GM21723 (cell line): ENCODE data around the gene IGFBP5.
A peak's percentile ranks its signal among the peaks of the same experiment; 100 is the strongest.

Source experiments
- ATAC-seq: cut with Tn5 transposase; IDR thresholded peaks from one replicate; pipeline ENCODE4 v1.9.1; 2021; ENCODE audit warnings: mild to moderate bottlenecking, moderate library complexity; ENCODE audit not compliant: unreplicated experiment

The IGFBP5 gene

DNA sequence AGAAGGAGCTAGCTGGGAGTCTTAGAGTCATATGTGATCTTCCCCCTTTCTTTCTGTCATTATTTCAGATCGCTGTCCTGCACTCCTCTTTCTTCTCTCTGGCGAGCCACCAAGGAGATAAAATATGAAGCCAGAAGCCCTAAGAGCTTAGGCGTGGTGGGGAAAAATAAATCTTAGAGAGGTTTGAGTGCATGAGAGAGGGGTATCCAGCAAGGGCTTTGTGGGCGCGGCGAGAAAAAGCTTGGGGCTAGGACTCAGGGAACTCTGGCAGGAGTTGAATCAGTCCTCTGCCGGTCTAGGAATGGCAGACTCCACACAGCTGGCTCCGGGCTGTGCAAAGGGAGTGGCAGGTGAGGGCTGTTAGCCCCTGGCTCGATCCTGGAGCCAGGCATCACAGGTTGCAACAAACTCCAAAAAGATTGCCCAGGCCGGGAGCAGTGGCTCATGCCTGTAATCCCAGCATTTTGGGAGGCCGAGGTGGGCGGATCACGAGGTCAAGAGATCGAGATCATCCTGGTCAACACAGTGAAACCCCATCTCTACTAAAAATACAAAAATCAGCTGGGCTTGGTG is 20.1 kb upstream of the IGFBP5 start:
- no peak for ATAC-seq

DNA sequence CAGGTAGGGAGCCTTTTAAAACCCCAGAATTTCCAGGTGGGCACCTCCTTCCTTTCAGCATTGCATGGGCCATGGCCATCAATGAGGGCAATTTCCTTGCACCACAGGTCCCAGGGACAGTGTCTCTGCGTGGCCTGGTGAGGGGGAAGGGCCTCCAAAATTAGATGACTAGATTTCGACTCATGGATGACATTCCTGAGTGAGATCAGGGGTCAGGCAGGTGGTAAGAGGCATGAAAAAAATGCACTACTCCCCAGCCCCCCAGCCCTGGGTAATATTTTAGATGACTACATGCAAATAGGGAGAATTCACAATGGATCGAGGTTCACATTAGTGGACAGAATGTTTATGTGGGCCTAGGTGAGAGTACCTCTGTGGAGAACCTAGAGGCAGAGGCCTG is 19.0 kb upstream of the IGFBP5 start:
- ATAC-seq, result no peak

DNA sequence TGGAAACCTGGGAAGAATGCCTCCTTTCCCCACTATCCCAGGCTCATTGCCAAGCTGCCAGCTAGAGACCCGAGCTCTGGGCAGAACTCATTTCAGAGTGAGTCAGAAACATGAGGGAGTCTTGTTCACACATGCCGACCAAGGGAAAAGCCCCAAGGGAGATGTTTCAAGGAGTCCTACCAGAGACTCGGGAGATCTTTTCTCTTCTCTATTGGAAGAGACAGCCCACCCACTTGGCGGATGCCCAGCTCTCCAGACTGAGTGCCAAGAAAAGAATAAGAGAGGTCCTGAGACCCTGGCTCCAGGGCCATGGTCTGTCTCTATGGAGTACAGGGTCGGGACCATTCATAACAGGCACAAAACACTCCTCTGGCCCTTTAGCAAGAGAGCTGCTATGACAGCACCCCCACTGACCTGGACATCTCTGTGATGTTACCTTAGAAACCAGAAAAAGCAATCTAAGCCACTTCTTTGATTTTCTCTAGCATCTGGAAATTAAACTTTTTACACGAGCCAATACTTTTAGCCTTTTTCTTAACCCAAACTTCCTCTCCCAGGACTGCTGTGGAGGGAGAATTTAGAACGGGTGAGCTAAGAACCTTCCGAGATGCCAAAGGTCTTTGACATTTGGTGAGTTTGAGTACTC is 18.5 kb upstream of the IGFBP5 start:
- ATAC-seq, result no peak

DNA sequence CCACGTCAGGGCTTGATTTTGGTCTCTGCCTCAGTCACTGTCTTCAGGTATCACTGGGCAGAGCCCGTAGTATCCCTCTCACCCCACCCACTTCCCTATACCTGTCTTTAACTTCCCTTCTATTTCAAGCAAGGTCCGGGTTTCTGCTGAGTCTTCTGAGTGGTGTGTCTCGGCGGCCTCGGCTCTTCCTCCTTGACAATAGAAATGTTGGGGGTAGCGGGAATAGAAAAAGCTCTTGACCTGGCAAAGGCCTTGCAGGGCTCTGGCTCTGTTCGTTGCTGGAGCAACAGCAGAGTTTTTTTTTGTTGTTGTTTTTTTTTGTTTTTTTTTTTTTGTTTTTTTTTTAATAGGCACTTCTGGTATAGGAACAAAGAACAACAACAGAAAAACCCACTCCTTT is 16.0 kb upstream of the IGFBP5 start:
- ATAC-seq, result no peak

DNA sequence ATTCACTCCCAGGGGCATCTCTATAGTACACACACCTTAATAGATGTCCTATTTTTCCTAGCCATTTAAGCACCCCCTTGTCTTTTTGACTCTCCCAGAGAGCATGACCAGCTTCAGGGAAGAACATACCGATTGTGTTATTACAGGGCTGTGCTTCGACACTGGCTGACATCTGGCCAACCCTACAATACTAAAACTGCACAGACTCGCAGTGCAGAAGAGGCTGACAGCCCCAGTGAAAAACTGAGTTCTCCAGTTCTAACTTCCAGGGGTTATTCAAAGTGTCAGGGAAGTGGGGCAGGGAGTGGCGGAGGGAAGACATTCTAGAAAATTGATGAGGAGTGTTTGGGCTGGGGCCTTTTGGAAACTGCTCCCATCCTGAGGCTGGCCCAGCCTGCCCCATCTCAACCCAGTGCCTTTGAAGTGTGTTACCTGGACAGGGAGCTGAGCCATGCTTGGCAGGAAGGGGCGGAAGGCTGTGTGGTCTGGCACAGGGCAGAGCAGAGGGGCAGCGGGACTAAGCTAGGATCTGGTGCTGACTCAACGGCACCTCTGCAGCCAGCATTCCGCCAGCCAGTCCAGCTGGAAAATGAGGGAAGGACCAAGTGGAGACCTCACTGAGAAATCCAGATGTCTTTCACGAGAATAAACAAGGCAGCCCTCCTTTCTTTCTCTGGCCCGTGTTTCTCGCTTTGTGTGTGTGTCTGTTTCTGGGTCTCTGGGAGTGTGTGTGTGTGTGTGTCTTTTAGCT is 15.4 kb upstream of the IGFBP5 start:
- ATAC-seq, result no peak

DNA sequence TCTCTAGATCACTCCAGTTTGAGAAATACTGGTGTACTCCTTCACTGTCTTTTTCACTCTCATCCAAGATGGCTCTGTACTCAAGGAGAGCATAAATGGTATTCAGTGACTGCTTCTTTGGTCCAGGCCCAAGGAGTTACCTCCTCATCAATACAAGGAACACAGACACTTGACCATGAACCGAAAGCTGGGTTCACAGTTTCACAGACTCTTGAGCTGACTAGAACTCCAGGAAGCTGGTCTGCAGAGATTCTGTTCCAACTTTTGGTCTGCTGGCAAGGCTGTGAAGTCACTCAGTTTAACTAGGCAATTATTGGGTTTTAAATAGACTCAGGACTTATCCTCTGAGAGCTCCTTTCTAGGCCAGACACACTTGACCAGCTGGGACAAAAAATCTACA is 7.4 kb upstream of the IGFBP5 start:
- no peak for ATAC-seq

DNA sequence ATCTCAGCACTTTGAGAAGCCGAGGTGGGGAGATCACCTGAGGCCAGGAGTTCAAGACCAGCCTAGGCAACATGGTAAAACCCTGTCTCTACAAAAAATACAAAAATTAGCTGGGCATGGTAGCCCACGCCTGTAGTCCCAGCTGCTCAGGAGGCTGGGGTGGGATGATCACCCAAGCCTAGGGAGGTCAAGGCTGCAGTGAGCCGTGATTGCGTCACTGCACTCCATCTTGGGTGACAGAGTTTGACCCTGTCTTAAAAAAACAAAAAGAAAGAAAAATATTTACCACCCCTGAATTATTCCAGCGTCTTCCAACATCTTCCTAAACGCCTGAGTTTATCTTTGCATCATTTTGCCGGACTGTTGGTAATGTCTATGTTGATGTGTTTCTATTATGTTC is 6.2 kb upstream of the IGFBP5 start:
- ATAC-seq, result no peak

DNA sequence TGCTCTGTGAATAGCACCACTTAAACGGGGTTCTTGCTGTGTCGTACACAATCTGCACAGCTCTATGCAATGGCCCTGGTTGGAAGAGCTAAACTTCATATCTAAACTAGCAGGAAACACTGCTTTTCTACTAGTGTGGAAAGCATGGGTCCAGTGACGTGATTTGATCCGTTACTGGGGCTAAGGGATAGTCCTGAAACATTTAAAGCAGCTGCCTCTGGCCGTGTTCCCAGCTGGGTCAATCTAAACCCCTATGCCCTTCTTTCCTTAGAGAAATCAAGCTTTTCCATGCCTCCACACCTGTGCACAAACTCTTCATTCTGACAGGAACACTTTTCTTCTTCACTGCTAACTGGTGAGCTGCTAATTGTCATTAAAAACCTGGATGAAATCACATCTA is 5.4 kb upstream of the IGFBP5 start:
- no peak for ATAC-seq

DNA sequence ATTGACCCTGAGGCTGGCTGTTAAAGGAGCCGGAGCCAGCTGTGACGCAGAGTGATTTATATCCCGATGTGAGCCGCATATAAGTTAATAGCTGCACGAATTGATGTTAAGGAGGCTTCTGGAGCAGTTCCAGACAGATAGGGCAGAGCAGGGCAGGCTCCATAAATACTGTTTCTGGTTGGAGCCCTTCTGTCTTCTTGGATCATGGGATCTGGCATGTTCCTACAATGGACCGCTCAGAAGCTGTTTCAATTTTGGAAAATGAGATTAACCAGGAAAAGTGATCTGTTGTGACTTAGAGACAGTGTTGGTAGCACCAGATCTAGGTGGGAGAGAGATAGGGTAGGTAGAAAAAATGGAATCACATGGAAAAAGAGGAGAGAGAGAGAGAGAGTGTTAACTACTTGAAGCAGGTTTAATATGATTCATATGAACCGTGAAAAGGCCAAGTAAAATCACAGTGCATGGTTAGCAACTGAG is 4.8 kb upstream of the IGFBP5 start:
- ATAC-seq, result no peak

DNA sequence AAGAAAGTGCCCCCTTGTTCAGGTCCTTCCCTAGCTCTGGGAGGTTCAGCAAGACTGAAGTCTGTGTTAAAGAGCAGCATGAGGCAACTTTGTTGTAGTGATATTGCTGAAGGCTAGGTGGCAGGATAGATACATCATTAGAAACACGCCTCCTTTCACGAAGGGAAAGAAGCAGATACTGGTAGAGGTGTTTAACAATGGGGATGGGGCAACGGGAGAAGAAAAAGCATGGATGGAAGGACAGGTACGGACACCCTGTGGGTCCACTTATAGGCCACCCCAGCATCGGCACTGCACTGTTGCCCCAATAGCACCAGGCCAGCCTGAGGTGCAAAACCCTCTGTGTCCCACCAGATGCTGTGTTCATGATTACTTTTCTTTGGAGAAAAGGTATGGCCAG is 3.5 kb upstream of the IGFBP5 start:
- ATAC-seq, result no peak

DNA sequence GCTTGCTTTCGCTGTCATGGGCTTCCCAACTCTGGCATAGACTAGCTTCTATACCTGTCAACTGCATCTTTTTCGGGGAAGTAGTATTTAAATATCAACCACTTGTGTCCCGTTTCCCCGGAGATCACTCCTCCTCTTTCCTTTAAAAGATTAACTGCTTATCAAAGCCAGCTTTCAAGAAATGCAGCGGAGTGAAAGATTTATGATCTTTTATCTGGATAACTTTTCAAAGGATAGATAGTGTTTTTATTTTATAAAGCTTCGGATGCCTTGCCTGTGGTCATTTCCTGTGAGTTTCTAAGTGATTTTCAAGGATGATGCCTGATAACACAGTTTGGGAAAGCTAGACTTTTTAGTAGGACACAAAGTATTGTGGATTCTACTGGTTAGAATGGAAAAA is 2.9 kb upstream of the IGFBP5 start:
- ATAC-seq, result no peak

DNA sequence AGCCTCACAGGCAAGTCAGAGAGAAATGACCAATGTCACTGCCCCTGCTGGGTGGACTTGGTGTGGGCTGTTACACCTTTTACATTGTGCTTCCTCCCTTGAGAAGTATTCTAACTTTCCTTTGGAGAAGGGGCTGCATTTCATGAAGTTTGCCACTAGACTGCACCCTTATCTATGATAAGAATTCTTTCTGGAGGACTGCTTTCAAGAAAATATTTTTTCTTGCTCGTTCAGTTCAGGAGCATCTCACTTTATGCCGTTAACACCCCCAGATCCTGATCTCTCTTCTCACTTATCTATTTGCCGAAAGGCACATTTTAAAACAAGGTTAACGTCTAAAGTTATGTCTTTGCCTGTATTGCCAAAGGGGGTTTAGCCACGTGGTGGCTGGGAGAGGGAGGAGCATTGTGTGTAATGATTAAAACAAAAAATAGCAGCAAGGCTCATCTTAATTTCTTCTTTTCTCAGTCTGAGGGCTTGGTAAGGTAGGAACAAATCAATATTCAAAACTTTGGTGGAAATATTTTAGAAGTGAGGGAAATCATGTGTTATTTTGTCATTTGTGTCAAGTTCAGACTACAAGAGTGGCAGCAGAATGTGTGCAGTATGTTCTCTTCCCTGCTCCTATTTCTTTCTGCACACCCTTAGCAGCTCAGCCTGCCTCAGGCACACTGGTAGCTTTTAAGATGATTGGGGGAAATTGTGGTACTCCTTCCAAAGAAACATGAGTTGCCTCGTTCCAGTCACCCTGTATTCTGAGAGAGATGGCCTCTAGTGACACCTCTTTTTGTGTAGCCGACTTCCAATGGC is 1.6 kb upstream of the IGFBP5 start:
- no peak for ATAC-seq

DNA sequence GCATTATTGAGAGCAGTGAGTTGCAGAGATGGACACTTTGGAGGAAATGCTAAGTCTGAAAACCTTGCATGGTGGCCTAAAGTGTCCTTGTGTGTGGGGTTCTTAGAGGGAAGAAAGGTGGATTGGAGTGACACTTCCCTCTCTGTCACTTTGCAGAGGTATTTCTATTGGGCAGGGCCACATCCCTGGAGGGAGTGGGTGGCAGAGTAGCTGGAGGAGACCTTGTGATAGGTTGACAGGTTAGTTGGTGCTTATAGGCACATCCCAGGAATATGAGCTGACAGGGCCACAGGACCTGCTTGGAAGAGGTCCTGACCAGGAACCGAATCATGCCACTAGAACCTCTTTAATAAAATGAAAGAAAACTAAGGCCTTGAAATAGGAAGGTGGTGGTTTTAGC is 972 bp upstream of the IGFBP5 start:
- no peak for ATAC-seq

DNA sequence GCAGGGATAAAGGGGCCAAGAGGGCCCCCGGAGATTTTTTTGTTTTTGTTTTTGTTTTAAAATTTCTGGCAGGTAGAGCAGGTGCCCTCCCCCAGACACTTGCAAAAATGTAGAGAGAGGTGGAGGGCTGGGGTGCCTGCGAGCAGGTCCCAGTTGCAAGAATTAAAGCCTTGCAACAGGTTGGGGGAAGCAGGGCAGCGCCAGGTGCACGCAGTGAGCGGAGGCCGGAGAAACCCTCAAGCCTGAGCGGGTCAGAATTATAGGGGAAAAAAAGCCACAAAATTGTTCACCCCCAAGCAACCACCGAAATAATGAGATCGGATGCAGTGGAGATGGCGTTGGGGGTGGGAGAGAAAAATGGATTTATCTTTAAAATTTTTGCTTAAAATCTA is 527 bp downstream of the IGFBP5 start:
- ATAC-seq, result no peak

DNA sequence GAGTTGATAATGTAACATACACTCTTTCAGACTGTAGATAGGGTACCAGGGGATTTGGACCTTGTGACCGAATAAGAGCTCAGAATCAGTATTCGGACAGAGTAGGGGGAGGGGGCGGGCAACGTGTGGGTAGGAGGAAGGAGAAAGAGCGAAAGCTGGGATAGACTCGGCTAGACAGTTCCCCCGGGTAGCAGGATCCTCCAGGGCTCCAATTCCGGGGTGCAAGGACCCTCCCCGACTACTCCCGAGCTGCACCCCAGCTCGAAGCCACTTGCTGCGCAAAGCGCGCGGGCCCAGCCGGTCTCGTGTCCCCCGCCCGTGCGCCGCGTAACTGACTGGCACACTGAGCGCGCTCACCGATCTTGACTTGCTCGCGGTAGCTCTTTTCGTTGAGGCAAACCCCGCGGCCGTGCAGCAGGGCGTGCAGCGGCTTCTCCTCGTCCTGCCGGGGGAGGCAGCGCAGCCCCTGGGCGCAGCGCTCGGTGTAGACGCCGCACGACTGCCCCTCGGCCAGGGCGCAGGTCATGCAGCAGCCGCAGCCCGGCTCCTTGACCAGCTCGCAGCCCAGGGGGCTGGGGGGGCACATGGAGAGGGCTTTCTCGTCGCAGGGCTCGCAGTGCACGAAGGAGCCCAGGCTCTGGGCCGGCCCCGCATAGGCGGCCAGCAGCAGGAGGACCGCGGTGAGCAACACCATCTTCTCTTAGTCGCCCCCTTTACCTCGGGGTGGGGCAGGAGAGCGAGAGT is 1.1 kb downstream of the IGFBP5 start:
- ATAC-seq, result no peak

DNA sequence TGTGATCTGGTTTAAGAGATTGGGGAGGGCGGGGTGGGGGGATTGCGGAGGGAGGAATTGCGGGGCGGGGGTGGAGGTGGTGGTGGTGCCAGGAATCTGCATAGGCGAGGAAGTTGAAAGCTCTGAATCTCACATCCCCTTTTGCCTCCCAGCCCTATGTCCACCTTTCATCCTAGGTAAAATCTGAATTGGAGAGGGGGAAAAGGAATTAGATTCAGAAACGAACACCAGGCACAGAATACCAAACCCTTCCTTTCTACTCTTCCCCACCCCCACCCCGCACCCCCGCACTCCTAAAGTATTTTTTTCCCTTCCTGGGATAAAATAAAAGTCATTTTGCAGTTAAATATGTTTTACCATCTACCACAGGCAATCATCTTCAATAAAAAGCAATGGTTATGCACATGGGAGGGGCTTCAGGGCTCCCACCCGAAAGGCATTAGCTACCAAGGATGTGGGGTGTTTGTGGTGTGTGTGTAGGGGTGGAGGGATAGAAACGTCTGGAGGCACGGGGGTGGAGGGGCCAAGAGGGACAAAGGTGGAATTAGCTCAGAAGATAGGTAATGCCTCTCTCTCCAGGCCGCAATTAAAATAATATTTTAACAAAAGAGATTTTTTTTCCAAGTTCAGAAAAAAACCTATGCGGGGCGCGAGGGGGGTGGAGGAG is 1.8 kb downstream of the IGFBP5 start:
- ATAC-seq, result no peak

DNA sequence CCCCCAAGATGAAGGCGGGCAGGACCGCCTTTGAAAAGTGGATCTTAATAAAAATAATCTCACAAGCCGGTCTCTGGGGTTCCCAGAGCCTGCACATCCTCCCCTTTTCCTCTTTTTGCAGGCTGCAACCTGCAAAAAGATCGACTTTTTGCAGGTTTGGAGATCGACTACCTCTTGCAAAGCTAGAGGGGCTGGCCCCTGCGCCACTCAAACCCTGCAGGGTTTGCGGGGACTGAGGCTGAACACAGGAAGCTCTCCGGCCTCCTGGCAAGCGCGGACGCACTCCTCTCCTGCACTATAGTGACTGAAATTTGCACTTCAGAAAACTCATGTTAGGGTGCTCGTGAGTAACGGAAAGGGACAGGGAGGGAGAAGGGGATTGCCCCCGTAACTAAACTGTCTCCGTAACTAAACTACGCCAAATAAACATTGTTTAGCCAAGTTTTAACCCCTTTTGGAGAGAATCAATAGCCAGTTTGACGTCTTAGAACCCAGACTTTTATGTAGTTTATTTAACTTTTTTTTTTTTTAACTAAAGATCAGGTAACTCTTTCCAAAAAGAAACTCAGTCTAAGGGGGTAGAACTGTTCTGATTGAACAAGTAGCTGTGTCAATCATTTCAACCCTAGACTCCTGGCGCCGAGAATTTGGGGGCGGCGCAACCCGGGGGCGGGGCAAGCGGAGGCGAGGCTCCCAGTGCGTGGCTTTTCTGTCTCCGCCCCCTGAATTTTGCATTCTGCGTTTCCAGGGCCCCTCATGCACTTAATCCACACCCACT is 2.5 kb downstream of the IGFBP5 start:
- ATAC-seq, result peak; percentile 67

DNA sequence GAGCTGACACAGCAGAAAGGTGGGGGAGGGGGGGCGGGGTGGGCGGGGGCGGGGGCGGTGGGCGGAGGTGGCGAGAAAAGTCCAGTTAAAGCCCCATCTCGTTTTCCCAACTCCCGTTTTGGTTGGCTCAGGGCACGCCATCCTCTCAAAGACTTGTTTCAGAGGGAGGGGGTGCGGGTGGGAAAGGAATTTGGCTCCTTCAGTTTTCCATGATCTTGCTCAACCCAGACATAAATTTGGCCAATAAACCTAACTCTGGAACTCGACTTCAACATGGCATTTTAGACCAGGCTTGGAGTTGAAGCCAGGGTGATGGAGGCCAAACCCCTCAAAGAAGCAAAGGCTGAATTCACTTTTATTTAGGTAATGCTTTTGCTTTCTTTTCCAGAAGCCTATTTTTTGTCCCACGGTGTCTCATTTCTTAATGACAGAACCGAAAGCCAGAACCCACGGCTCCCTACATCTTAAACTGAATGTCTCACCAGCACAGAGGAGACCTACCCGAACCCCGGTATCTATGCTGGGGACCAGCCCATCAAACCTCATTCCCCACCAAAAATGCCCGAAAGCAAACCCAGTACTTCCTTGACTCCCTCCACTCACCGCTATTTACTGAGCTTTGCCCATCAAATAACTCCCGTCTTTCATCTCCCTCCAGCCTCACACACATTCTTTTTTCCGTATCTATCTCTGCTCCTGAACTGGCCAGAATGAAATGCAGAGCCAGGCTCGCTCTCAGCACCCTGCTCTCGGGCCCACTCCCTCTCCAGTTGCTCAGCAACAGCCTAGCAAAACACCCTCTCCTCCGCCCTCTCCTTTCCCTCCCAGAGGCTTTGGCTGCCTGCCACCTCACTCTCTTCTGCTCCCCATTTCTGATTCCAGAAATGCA is 4.3 kb downstream of the IGFBP5 start:
- ATAC-seq, result no peak

DNA sequence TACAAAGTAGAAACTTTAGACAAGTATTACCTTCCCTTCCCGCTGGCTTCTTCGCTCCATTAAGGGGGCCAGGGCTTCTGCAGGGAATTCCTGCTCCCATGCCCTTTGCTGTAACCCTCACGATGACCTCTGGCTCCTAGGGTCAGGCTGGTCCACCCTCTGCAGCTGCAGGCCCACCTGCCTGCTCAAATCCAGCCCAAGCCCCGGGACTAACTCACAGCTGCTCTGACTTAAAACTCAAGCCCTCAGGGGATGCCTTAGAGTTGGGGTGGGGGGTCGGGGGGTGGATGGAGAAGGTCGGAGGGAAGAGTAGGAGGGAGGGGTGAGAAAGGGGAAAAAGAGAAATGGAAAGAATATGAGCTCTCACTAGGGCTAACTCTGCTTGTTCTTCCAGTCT is 4.9 kb downstream of the IGFBP5 start:
- ATAC-seq, result no peak
